Suprapubic skin (tissue), 3 donors: ENCODE data around the gene SERPINB10.

Experiments
- CTCF ChIP-seq, 2 donors: fragments of 200-600 bp in 1 of 2; fragments of 450-650 bp in 1 of 2; sonication (generic) in 1 of 2; IDR thresholded peaks; one replicate each; pipeline ENCODE4 v1.5.1; 2016 to 2019; ENCODE audit warnings: antibody characterized with exemption in 2 of 2, mild to moderate bottlenecking in 1 of 2, moderate library complexity in 1 of 2
- EP300 ChIP-seq: sonication (generic); formaldehyde crosslinking; IDR thresholded peaks from one replicate; pipeline ENCODE4 v1.6.1; 2017; ENCODE audit warnings: antibody characterized with exemption
- POLR2A ChIP-seq, 2 donors: fragments of 450-650 bp; IDR thresholded peaks; one replicate each; pipeline ENCODE4 v1.6.1; 2017; ENCODE audit warnings: antibody characterized with exemption in 2 of 2, mild to moderate bottlenecking in 2 of 2, moderate library complexity in 2 of 2

GRCh38 chr18:63890237-63890949, 17.4 kb upstream of the SERPINB10 start:
- TF ChIP-seq CTCF (IDR thresholded peaks at IDR 0.05) (no peak), POLR2A (IDR thresholded peaks at IDR 0.05) (no peak), EP300 (no peak)
